Adrenal gland (tissue), 12 donors: ENCODE data around the gene RELN. TPM values are rescaled to one million over a fixed set of nuclear protein-coding genes. Genes with fewer than 3 reads are reported as not detected.

Experiments
- DNase-seq, 7 donors: peaks; one replicate each; pipeline ENCODE4 v3.0.0-alpha.2; 2019 to 2020
- H3K27ac ChIP-seq, 5 donors: fragments of 200-600 bp; sonication (generic) in 4 of 5; 1 replicate in 3 of 5; 2 replicates in 2 of 5; pipeline versions ENCODE4 v1.5.1 to v1.8.0; 2016 to 2020; ENCODE audit warnings: mild to moderate bottlenecking in 1 of 5
- H3K27me3 ChIP-seq: fragments of 200-600 bp; 2 replicates; pipeline ENCODE4 v1.8.0; 2021
- H3K36me3 ChIP-seq, 2 donors: fragments of 200-600 bp; replicated peaks in 1 of 2; 1 replicate in 1 of 2; 2 replicates in 1 of 2; pipeline versions ENCODE4 v1.5.1 to v1.8.0; 2018 to 2022
- H3K4me1 ChIP-seq, 2 donors: fragments of 200-600 bp; replicated peaks in 1 of 2; 1 replicate in 1 of 2; 2 replicates in 1 of 2; pipeline versions ENCODE4 v1.5.1 to v1.8.0; 2018 to 2021
- H3K4me3 ChIP-seq, 4 donors: fragments of 200-600 bp; sonication (generic) in 3 of 4; one replicate each; pipeline ENCODE4 v1.5.1; 2016 to 2018
- H3K9me3 ChIP-seq, 3 donors: fragments of 200-600 bp; sonication (generic) in 1 of 3; replicated peaks in 1 of 3; 1 replicate in 2 of 3; 2 replicates in 1 of 3; pipeline versions ENCODE4 v1.5.1 to v1.8.0; 2016 to 2021
- POLR2A ChIP-seq, 2 donors: fragments of 450-650 bp; IDR thresholded peaks; one replicate each; pipeline ENCODE4 v1.6.1; 2017; ENCODE audit warnings: antibody characterized with exemption in 2 of 2, mild to moderate bottlenecking in 2 of 2, moderate library complexity in 1 of 2
- WGBS, 4 donors: extraction: QIAGEN DNeasy Blood & Tissue Kit in 2 of 4; methylation state at CpG; one replicate each; pipeline versions ENCODE4 v1.1.5 to v1.1.7; 2013 to 2017; 5-methylcytosine and 5-hydroxymethylcytosine counted together
- intact Hi-C, 2 donors: fragments of 100-400 bp; cut with DNase I; formaldehyde crosslinking; loops; one replicate each; pipeline versions ENCODE4 v1.14.1 to v1.15.0; 2022 to 2023
- polyA plus RNA-seq, 3 donors: library from polyadenylated mRNA; stranded (reverse); fragments of 200-250 nt in 2 of 3; fragments of 350-450 nt in 1 of 3; fragmentation: Illumina TruSeq in 1 of 3; extraction: RNeasy Lipid Tissue Mini Kit (QIAGEN cat#74804) in 1 of 3; gene quantifications; one replicate each; pipeline ENCODE4 v1.2.3, GENCODE V29; 2013 to 2014
- total RNA-seq, 9 donors: library from RNA; depleted of rRNA in 4 of 9; stranded (reverse); fragments of >200 nt in 4 of 9; fragments of 120-200 nt in 1 of 9; fragmentation: NEBNext Ultra II Directional in 1 of 9; extraction: Animal tissue kit (Norgen Biotek cat#: 25700) in 1 of 9; gene quantifications; one replicate each; pipeline versions ENCODE4 v1.1.0 to v1.2.4, GENCODE V29; 2013 to 2023
- TF ChIP-seq, protein P1 (sequence below), 6 experiments: fragments of 450-650 bp in 4 of 6; fragments of 200-600 bp in 2 of 6; sonication (generic) in 1 of 6; IDR thresholded peaks; 1 replicate in 5 of 6; 2 replicates in 1 of 6; pipeline versions ENCODE4 v1.5.1 to v1.8.0; 2016 to 2021; ENCODE audit warnings: antibody characterized with exemption in 6 of 6, mild to moderate bottlenecking in 2 of 6, moderate library complexity in 1 of 6
- donor health status: healthy with polysubstance abuse.
- donor health status: Bipolar disorder and iron deficiency.
- donor health status: DM: yes; HTN: yes; CAD: no.
- donor health status: DM: no; HTN: no; CAD: no.
- donor health status: DM: no; HTN: no; CAD: no.
- donor health status: DM: yes; HTN: yes; CAD: no.

RELN gene
- total and polyA plus RNA-seq, 12 donors = 0.88 to 7.9 (median 2.3) TPM

DNA sequence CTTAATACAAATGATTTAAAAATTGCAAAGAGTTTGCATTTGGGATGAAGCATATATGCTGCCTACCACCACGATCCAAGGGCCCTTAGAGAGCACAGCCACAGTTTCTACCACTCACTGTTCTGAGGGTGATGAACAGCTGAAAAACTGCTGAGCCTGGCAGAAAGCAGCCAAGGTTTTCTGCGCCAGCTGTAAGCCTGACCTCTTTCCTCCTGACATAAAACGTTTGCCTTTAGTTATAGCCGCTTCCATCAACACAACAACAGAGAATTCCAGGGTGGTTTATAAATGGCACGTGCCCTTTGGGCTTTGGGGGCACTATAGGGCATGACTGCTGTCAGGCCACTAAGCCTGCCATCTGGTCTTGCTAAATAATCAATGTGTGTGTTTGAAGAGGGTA lies 222.8 kb downstream of the RELN start:
- no peaks in the 10 kb centered on the region for H3K9me3 ChIP-seq
- no peak overlapping the region for H3K4me3 ChIP-seq
- no peak overlapping the region for H3K27ac ChIP-seq
- WGBS, 4 donors = 42 to 53% (median 44%) methylated on average over 5 of the region's 5 CpGs
- H3K27me3 ChIP-seq = no peaks in the 10 kb centered on the region
- intact Hi-C loops = no loop called here
- DNase-seq = no peak
- no peak for TF ChIP-seq POLR2A (IDR thresholded peaks at IDR 0.05)
- TF ChIP-seq, protein P1, sequence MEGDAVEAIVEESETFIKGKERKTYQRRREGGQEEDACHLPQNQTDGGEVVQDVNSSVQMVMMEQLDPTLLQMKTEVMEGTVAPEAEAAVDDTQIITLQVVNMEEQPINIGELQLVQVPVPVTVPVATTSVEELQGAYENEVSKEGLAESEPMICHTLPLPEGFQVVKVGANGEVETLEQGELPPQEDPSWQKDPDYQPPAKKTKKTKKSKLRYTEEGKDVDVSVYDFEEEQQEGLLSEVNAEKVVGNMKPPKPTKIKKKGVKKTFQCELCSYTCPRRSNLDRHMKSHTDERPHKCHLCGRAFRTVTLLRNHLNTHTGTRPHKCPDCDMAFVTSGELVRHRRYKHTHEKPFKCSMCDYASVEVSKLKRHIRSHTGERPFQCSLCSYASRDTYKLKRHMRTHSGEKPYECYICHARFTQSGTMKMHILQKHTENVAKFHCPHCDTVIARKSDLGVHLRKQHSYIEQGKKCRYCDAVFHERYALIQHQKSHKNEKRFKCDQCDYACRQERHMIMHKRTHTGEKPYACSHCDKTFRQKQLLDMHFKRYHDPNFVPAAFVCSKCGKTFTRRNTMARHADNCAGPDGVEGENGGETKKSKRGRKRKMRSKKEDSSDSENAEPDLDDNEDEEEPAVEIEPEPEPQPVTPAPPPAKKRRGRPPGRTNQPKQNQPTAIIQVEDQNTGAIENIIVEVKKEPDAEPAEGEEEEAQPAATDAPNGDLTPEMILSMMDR (IDR thresholded peaks at IDR 0.05) = no peak
- H3K4me1 ChIP-seq = no peaks in the 10 kb centered on the region
- no peaks in the 10 kb centered on the region for H3K36me3 ChIP-seq

DNA sequence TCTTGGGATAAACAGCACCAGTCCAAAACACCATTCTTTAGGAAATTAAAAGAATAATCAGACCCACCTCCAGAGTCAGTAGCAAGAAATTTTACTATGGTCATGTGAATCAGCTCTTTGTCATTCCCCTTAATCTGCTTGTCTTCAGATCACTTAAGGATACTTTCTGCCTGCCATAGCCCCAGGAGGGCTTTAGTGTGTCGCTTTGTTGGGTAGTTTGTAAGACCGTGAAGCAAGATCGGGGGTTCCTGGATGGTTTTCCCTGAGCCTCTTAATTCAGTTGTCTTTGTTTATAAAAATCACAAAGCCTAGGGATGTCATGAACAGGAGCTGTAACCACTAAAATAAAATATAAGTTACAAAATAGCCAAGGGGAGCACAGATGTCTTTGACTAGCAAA lies 223.6 kb downstream of the RELN start:
- Histone ChIP-seq H3K9me3 (no peaks in the 10 kb centered on the region), H3K4me1 (no peaks in the 10 kb centered on the region), H3K4me3 (no peak overlapping the region), H3K27ac (no peak overlapping the region), H3K27me3 (no peaks in the 10 kb centered on the region), H3K36me3 (no peaks in the 10 kb centered on the region)
- intact Hi-C loops = no loop called here
- no peak for DNase-seq
- TF ChIP-seq, protein P1 (IDR thresholded peaks at IDR 0.05) = no peak
- TF ChIP-seq POLR2A (IDR thresholded peaks at IDR 0.05) = no peak
- 51 to 59% (median 57%) methylated on average over 3 of the region's 3 CpGs for WGBS, 4 donors

- DNase-seq = no peak
- no peak overlapping the region for H3K27ac ChIP-seq
- no peaks in the 10 kb centered on the region for H3K9me3 ChIP-seq
- TF ChIP-seq, protein P1 (IDR thresholded peaks at IDR 0.05) = no peak
- no peak for TF ChIP-seq POLR2A (IDR thresholded peaks at IDR 0.05)
- no peaks in the 10 kb centered on the region for H3K27me3 ChIP-seq
- no peaks in the 10 kb centered on the region for H3K36me3 ChIP-seq
- intact Hi-C loops = no loop called here
- H3K4me1 ChIP-seq = no peaks in the 10 kb centered on the region
- 79 to 87% (median 85%) methylated on average over 8 of the region's 8 CpGs for WGBS, 4 donors
- H3K4me3 ChIP-seq = no peak overlapping the region
These were observed 224.6 kb downstream of the RELN start for GRCh38 chr7:103764901-103765300.

DNA sequence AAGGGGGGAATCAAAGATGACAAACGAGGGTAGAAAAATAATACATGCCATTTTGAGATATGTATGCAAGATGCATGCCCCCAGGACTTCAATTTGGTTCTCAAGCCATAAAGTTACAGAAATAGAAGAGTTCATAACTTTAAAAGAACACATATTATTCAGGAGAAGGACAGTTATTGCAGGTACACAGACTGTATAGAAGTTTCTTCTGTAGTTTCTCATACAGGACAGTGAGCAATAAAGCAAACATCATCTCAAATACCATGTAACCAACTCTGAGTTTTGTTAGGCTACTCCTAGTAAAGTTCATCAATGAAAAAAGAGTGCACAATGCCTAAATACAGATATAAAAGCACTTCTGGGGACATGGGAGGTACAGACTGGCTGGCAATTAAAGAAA lies 226.6 kb downstream of the RELN start:
- TF ChIP-seq, protein P1 (IDR thresholded peaks at IDR 0.05) = no peak
- TF ChIP-seq POLR2A (IDR thresholded peaks at IDR 0.05) = no peak
- Histone ChIP-seq H3K27ac (no peak overlapping the region), H3K4me1 (no peaks in the 10 kb centered on the region)

More for the DNA sequence above, 226.6 kb downstream of the RELN start:
- no peak for DNase-seq
- 20 to 45% (median 35%) methylated on average over 1 of the region's 1 CpG for WGBS, 4 donors
- Histone ChIP-seq H3K36me3 (no peaks in the 10 kb centered on the region), H3K27me3 (no peaks in the 10 kb centered on the region), H3K9me3 (no peaks in the 10 kb centered on the region), H3K4me3 (no peak overlapping the region)
- intact Hi-C loops = no loop called here
